RWPE2 (cell line): ENCODE results near the gene EVA1A.

Source experiments
- ATAC-seq: fragments of 200-7000 bp; cut with Tn5 transposase; 3 replicates; pipeline ENCODE4 v1.9.1; 2021; ENCODE audit warnings: low read depth
- DNase-seq: peaks from one replicate; pipeline ENCODE4 v3.0.0-alpha.2; 2020; ENCODE audit warnings: low spot score
- H3K27ac ChIP-seq: fragments of 450-650 bp; 2 replicates; pipeline ENCODE4 v1.5.1; 2017; ENCODE audit warnings: mild to moderate bottlenecking; ENCODE audit not compliant: poor library complexity, severe bottlenecking
- H3K27me3 ChIP-seq: fragments of 250-450 bp; sonication (Bioruptor Pico); 2 replicates; pipeline ENCODE4 v1.5.1; 2021; ENCODE audit warnings: mild to moderate bottlenecking, moderate library complexity; ENCODE audit not compliant: insufficient read depth, poor library complexity, severe bottlenecking
- H3K36me3 ChIP-seq: fragments of 250-450 bp; sonication (Bioruptor Pico); 2 replicates; pipeline ENCODE4 v1.5.1; 2020; ENCODE audit warnings: low read depth, mild to moderate bottlenecking, moderate library complexity
- H3K4me1 ChIP-seq: fragments of 250-450 bp; sonication (Bioruptor Pico); 2 replicates; pipeline ENCODE4 v1.5.1; 2021; ENCODE audit warnings: mild to moderate bottlenecking, moderate library complexity; ENCODE audit not compliant: insufficient read depth, poor library complexity, severe bottlenecking
- H3K4me3 ChIP-seq: fragments of 250-450 bp; sonication (Bioruptor Pico); 2 replicates; pipeline ENCODE4 v1.5.1; 2021; ENCODE audit warnings: mild to moderate bottlenecking, moderate library complexity; ENCODE audit not compliant: severe bottlenecking
- H3K9me3 ChIP-seq: fragments of 250-450 bp; sonication (Bioruptor Pico); 2 replicates; pipeline ENCODE4 v1.5.1; 2021; ENCODE audit warnings: mild to moderate bottlenecking, moderate library complexity; ENCODE audit not compliant: severe bottlenecking
- TF ChIP-seq, protein P1 (sequence below): fragments of 450-650 bp; IDR thresholded peaks from one replicate; pipeline ENCODE4 v1.5.1; 2017; ENCODE audit warnings: mild to moderate bottlenecking, moderate library complexity; ENCODE audit not compliant: poor library complexity, severe bottlenecking

EVA1A gene

DNA sequence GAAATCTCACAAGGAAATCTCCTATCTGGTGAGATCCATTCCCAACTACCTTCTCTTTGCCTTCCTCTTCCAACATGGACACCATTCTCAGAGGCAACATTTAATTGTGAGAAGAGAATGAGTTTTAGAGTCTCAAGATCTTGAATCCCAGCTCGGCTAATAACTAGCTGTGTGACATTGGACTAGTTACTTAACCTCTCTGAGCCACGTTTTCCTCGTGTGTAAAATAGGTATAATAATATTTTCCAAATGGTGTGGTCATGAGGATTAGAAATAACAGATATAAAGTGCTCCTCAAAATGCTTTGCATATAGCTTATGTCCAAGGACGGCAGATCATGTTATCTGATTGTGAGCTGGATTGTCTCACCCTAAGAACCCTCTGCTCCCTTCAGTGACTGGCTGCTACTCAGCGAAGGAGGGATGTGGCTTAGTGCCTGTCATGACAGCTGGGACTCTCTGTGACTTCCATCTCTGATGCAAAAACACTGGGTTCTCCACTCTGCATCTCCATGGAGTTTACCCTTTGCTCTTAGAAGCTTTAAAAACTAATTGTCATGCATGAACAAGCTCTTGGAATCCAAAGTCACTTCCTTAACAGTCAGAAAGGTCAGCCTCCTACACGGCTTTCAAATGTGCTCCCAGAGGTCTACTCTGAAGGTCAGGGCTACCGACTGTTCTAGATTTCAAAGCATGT lies 47.4 kb upstream of the EVA1A start:
- ATAC-seq (no peak), DNase-seq (no peak)
- no peak overlapping the region for H3K27ac ChIP-seq
- peaks cover 32% of the 10 kb centered on the region for H3K4me1 ChIP-seq
- TF ChIP-seq, protein P1, sequence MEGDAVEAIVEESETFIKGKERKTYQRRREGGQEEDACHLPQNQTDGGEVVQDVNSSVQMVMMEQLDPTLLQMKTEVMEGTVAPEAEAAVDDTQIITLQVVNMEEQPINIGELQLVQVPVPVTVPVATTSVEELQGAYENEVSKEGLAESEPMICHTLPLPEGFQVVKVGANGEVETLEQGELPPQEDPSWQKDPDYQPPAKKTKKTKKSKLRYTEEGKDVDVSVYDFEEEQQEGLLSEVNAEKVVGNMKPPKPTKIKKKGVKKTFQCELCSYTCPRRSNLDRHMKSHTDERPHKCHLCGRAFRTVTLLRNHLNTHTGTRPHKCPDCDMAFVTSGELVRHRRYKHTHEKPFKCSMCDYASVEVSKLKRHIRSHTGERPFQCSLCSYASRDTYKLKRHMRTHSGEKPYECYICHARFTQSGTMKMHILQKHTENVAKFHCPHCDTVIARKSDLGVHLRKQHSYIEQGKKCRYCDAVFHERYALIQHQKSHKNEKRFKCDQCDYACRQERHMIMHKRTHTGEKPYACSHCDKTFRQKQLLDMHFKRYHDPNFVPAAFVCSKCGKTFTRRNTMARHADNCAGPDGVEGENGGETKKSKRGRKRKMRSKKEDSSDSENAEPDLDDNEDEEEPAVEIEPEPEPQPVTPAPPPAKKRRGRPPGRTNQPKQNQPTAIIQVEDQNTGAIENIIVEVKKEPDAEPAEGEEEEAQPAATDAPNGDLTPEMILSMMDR, result no peak
- H3K36me3 ChIP-seq, result no peaks in the 10 kb centered on the region
- no peaks in the 10 kb centered on the region for H3K27me3 ChIP-seq
- H3K4me3 ChIP-seq, result no peak overlapping the region
- no peaks in the 10 kb centered on the region for H3K9me3 ChIP-seq

DNA sequence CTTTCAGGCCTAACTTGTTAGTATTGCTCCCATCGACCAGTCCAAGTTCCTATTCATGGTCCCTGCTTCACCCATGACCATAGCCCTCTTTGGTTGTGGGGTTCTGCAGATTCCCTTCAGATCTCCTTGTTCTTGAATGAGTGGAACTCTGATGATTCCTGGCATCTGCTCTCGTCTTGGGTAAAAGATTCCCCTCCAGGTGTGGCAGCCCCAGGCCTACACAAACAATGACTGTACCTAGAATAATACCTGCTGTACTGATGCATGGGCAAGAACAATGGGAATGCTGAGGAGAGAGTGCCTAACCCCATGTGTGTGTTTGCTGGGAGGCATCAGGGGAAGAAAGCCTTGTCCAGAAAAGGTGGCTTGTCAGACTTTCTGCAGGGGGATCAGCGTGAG lies 46.7 kb upstream of the EVA1A start:
- no peak for DNase-seq
- no peak overlapping the region for H3K4me3 ChIP-seq
- TF ChIP-seq, protein P1, result no peak
- ATAC-seq, result no peak
- no peaks in the 10 kb centered on the region for H3K27me3 ChIP-seq
- H3K27ac ChIP-seq, result peak overlapping the region; percentile 74
- H3K9me3 ChIP-seq, result no peaks in the 10 kb centered on the region
- peaks cover 39% of the 10 kb centered on the region for H3K4me1 ChIP-seq
- no peaks in the 10 kb centered on the region for H3K36me3 ChIP-seq

DNA sequence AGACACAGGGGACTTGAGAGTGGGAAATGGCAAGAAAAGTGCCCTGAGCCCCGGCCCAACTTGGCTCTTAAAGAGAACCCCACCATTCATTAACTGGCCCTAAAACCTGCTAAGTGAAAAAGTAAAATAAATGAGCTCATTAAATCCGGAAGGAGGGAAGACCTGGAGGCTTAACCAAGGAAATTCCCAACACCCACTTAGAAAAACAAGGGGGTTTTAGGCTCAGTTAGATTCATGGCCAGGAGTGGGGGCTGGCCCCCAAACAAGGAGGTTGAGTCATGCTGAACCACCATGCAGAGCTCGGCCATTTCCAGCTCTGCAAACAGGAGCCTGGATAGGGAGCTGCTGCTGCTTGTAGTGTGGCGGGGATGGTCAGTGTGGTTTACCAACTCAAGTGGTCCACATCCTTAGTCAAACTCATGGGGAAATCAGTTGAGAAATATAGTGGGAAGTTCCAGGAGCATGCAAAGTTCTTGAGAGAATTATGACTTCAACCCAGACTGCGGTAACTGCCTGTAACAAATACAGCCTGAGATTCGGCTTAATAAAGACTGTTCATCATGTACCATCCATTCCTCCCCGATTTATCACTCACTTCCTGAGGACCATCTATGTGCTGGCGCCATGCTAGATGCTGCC lies 46.1 kb upstream of the EVA1A start:
- Histone ChIP-seq H3K27ac (peak overlapping the region; percentile 74), H3K4me1 (peaks cover 44% of the 10 kb centered on the region), H3K36me3 (no peaks in the 10 kb centered on the region), H3K9me3 (no peaks in the 10 kb centered on the region), H3K27me3 (no peaks in the 10 kb centered on the region), H3K4me3 (no peak overlapping the region)
- DNase-seq (no peak), ATAC-seq (no peak)
- TF ChIP-seq, protein P1, result no peak

DNA sequence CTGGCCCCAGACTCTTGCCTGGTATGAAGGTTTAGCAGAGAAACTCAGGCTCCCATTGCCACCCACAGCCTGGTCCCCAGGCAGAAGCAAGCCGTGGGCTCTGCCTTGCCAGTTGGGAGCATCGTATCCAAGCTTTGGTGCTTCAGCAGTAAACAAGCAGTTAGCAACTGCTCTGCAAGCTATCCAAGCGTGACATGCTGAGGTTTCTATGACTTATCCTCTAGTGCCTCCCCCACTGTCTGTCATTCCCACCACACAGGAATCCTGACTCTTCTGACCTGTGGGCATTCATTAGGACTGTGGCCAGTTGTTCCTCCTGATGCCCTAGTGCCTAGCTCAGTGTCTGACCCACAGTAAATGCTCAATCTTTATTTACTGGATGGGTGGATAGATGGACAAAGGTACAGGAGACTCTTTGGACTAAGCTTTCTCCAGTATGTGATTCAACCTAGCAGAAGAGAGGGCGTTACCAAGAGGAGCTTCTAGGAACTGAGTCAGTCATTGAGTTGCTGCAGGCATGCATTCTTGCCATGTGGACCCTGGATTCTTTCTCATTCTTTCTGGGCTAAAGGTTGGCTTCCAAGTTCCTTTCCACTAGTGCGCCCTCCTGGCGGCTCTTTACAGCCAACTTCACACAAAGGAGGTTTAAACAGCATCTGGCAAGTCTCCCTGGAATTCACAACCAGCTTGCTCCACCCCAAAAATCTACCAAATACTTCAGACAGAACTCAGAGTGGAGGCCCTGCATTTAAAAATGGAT lies 45.2 kb upstream of the EVA1A start:
- ATAC-seq (peak; percentile 74), DNase-seq (no peak)
- Histone ChIP-seq H3K4me1 (peaks cover 47% of the 10 kb centered on the region), H3K27ac (peak overlapping the region; percentile 74), H3K4me3 (no peak overlapping the region), H3K9me3 (no peaks in the 10 kb centered on the region), H3K36me3 (no peaks in the 10 kb centered on the region), H3K27me3 (no peaks in the 10 kb centered on the region)
- TF ChIP-seq, protein P1, result peak; percentile 55
